Fibroblast of the aortic adventitia (primary cell): ENCODE data around the gene TTC39C. TPM values are rescaled to one million over a fixed set of nuclear protein-coding genes. Genes with fewer than 3 reads are reported as not detected.
A peak's percentile ranks its signal among the peaks of the same experiment; 100 is the strongest.

Experiments
- DNase-seq: peaks from one replicate; pipeline ENCODE4 v3.0.0-alpha.2; 2010; ENCODE audit warnings: low read depth
- H3K4me3 ChIP-seq: 2 replicates; pipeline ENCODE4 v1.5.1; 2011; ENCODE audit warnings: low read depth, mild to moderate bottlenecking, control low read depth, low read length, moderate library complexity
- CTCF ChIP-seq: IDR thresholded peaks from 2 replicates; pipeline ENCODE4 v1.5.1; 2011; ENCODE audit warnings: mild to moderate bottlenecking, low read length, control low read depth, inconsistent platforms; ENCODE audit not compliant: insufficient read depth
- total RNA-seq: library from RNA; depleted of rRNA; stranded (reverse); fragments of >200 nt; gene quantifications from 2 replicates; pipeline ENCODE4 v1.2.3, GENCODE V29; 2012; ENCODE audit warnings: low replicate concordance

Gene TTC39C
- total RNA-seq, 1 donor, result 51.8 TPM

- no peak for DNase-seq
- no peak for TF ChIP-seq CTCF
- no peak overlapping the region for H3K4me3 ChIP-seq
Observed at GRCh38 chr18:24009651-24010333, 4.8 kb upstream of the TTC39C start.

GRCh38 chr18:24010673-24011072 is 3.9 kb upstream of the TTC39C start:
- no peak overlapping the region for H3K4me3 ChIP-seq
- DNase-seq, result no peak
- no peak for TF ChIP-seq CTCF

GRCh38 chr18:24011123-24011917 is 3.2 kb upstream of the TTC39C start:
- TF ChIP-seq CTCF, result no peak
- H3K4me3 ChIP-seq, result no peak overlapping the region
- no peak for DNase-seq

GRCh38 chr18:24013051-24013450 is 1.5 kb upstream of the TTC39C start:
- TF ChIP-seq CTCF, result no peak
- no peak overlapping the region for H3K4me3 ChIP-seq
- DNase-seq, result no peak

GRCh38 chr18:24014986-24015638 is 558 bp downstream of the TTC39C start:
- peak; percentile 87 for DNase-seq
- no peak for TF ChIP-seq CTCF
- H3K4me3 ChIP-seq, result peak overlapping the region; percentile 89

GRCh38 chr18:24015639-24016631 is 1.4 kb downstream of the TTC39C start:
- H3K4me3 ChIP-seq, result peak overlapping the region; percentile 89
- no peak for TF ChIP-seq CTCF
- no peak for DNase-seq
